Stimulated activated CD4-positive, alpha-beta T cell treated with anti-CD3 and anti-CD28 coated beads, Interleukin-1b, Interleukin-23, amount 100 ng/mL, for 4 hours (primary cell): ENCODE measurements around the gene MEGF11.

ENCODE experiments used
- DNase-seq, 2 donors: peaks; one replicate each; pipeline ENCODE4 v3.0.0-alpha.2; 2020; ENCODE audit warnings: low read depth in 2 of 2

The MEGF11 gene

GRCh38 chr15:66030650-66031049, 222.9 kb downstream of the MEGF11 start:
- no peak for DNase-seq

GRCh38 chr15:66029650-66030049, 223.9 kb downstream of the MEGF11 start:
- DNase-seq: no peak

- no peak for DNase-seq
Observed at GRCh38 chr15:66027268-66027805, 226.2 kb downstream of the MEGF11 start.

- no peak for DNase-seq
Observed at GRCh38 chr15:66025972-66026371, 227.6 kb downstream of the MEGF11 start.

- DNase-seq: no peak
Observed at GRCh38 chr15:66025015-66025452, 228.5 kb downstream of the MEGF11 start.

GRCh38 chr15:66024116-66024515, 229.4 kb downstream of the MEGF11 start:
- DNase-seq: no peak

GRCh38 chr15:66023311-66023972, 230.1 kb downstream of the MEGF11 start:
- no peak for DNase-seq

- DNase-seq: no peak
Observed at GRCh38 chr15:66022163-66022525, 231.4 kb downstream of the MEGF11 start.

- no peak for DNase-seq
Observed at GRCh38 chr15:66021496-66022162, 231.9 kb downstream of the MEGF11 start.

- no peak for DNase-seq
Observed at GRCh38 chr15:66019826-66020398, 233.6 kb downstream of the MEGF11 start.

- DNase-seq: no peak
Observed at GRCh38 chr15:66019368-66019767, 234.2 kb downstream of the MEGF11 start.

- no peak for DNase-seq
Observed at GRCh38 chr15:66018488-66018797, 235.1 kb downstream of the MEGF11 start.

GRCh38 chr15:66017792-66018487, 235.6 kb downstream of the MEGF11 start:
- DNase-seq: no peak

GRCh38 chr15:66017000-66017399, 236.6 kb downstream of the MEGF11 start:
- DNase-seq: no peak

GRCh38 chr15:66016199-66016598, 237.4 kb downstream of the MEGF11 start:
- no peak for DNase-seq

GRCh38 chr15:66014635-66015182, 238.8 kb downstream of the MEGF11 start:
- DNase-seq: no peak

GRCh38 chr15:66014022-66014421, 239.5 kb downstream of the MEGF11 start:
- no peak for DNase-seq

- no peak for DNase-seq
Observed at GRCh38 chr15:66008940-66009562, 244.5 kb downstream of the MEGF11 start.

- no peak for DNase-seq
Observed at GRCh38 chr15:66007663-66008262, 245.8 kb downstream of the MEGF11 start.

GRCh38 chr15:66006986-66007385, 246.6 kb downstream of the MEGF11 start:
- no peak for DNase-seq

- DNase-seq: no peak
Observed at GRCh38 chr15:66004618-66005262, 248.8 kb downstream of the MEGF11 start.
